SK-MEL-5 (cell line): Measurements from ENCODE around the gene CHST5. TPM values are rescaled to one million over a fixed set of nuclear protein-coding genes. Genes with fewer than 3 reads are reported as not detected.

ENCODE experiments used
- DNase-seq: peaks from one replicate; pipeline ENCODE4 v3.0.0-alpha.2; 2016; ENCODE audit warnings: low read depth, low spot score
- in situ Hi-C: cut with HindIII; loops from 2 replicates; pipeline ENCODE4 v1.10.0; 2016; ENCODE audit warnings: low sequenced_read_pairs, high pct_unique_total_duplicates, low pct_unique_long_range_greater_than_20kb
- polyA plus RNA-seq, 2 experiments: library from polyadenylated mRNA; depleted of rRNA; stranded (reverse); fragments of >200 nt; gene quantifications; 2 replicates each; pipeline ENCODE4 v1.2.3, GENCODE V29; 2015
- total RNA-seq: library from RNA; depleted of rRNA; stranded (reverse); fragments of >200 nt; shearing (Covaris generic); gene quantifications from 2 replicates; pipeline ENCODE4 v1.2.3, GENCODE V29; 2014; rRNA removed

The CHST5 gene
- total RNA-seq, result 0.08 TPM in 1 of 2 replicates, not detected in the other
- polyA plus RNA-seq (2015; cell fraction: cytosol; rRNA removed), result not detected in 2 replicates
- polyA plus RNA-seq (2015; cell fraction: nucleus; rRNA removed), result 0.41 TPM in 1 of 2 replicates, not detected in the other

DNA sequence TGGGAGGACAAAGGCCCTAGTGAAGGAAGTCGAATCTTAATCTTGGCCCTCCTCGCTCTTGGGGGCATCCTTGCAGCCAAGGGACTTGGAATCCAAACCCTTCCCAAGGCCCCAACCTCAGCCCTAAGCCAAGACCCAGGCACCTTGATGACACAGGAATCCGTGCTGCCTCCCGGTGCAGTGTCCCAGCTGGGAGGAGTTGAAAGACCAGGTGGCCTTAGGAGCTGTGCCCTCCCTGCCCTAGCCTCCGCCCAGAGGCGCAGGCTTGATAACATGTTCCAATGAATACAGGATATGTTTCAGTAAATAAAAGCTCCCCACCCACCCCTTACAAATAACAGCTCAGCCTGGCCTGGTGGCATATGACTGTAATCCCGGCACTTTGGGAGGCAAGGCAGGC lies at the start of gene CHST5:
TSS of gene CHST5 (minus strand) at position 208 of the 400 bp plus-strand sequence. CDS start 5,724 bp downstream, outside the sequence.
- DNase-seq, result no peak
- in situ Hi-C loops, result no loop called here

DNA sequence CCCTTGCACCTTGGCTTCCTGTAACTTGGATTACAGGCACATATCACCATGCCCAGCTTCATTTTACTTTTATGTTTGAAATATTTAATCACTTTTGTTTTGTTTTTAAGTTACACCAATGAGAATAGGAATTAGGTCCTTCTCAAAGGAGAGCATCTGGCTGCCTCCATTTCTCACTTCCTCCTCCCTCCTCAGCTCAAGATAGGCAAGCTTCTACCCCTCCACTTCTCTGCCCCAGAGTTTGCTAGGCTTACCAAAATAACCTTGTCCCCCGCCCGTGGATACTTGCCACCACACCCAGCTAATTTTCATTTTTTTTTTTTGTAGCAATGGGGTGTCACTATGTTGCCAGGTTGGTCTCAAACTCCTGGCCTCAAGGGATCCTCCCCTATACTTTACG lies 48.2 kb upstream of the CHST5 start:
- in situ Hi-C loops, result no loop called here

DNA sequence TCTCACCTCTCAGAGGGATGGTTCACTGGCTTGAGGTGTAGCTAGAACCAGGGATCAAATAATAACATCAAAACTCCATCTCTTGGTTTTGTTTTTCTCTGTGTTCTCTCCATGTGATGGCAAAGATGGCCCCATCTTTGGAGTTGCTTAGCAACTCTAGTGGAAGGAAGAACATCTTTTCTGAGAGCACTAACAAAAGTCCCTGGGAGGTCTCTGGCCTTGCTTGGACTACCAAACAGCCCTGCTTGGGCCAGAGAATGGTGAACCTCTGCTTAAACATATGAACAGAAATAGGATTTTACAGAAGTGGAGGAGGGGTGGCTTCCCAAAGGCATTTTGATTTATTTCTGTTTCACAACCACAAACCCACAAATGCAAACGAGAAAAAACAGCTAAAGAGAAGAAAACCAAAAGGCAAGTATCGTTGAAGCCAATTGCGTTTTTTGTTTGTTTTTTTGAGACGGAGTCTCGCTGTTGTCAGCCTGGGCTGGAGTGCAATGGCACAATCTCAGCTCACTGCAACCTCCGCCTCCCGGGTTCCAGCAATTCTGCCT lies 43.5 kb upstream of the CHST5 start:
- DNase-seq, result no peak
- in situ Hi-C loops, result no loop called here

More for the DNA sequence above, 48.2 kb upstream of the CHST5 start:
- DNase-seq, result no peak

DNA sequence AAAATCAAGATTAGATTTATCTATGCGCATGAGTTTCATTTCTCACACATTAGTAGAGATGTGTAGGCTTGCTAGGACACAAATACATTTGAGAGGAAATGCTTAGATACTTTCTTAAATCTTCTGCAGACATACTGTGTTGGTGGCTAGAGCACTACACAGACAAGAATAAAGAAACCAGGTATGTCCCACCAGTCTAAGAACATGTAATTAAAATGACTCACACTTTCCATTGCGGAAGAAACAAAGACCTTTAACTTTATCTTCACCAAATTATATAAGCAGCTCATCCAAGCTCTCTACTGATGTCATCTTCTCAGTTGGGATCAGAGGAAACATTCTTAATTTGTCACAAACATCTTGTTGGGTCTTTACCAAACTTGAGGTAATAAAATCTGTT lies 42.8 kb upstream of the CHST5 start:
- in situ Hi-C loops, result no loop called here
- no peak for DNase-seq

DNA sequence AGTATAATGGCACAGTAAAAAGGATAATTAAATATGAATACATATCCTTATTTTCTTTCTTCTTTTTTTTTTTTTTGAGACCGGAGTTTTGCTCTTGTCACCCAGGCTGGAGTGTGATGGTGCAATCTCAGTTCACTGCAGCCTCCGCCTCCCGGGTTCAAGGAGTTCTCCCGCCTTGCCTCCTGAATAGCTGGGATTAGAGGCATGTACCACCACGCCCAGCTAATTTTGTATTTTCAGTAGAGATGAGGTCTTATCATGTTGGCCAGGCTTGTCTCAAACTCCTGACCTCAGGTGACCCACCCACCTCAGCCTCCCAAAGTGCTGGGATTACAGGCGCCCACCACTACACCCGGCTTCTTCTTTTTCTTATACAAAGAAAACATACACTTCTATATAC lies 42.3 kb upstream of the CHST5 start:
- no peak for DNase-seq
- in situ Hi-C loops, result no loop called here

DNA sequence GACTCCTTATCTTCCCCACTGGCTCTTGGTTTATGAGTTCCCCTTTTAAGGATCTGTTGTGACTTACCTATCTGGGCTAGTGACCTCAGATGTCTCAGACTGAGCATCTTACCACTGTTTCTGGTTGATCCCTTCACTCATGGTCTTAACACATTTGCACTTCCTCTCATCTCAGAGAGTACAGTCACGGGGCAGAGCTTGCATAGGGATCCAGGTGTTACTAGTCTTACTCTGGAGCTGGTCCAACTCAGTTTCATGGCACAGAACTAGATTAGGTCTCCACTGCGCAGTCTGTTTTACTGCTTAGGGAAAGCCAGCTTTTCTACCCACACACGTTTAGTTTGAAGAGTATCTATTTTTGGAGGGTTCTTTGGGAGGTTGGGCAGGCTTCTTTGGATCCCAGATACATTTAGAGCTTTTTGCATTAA lies 40.5 kb upstream of the CHST5 start:
- in situ Hi-C loops, result no loop called here
- DNase-seq, result no peak

DNA sequence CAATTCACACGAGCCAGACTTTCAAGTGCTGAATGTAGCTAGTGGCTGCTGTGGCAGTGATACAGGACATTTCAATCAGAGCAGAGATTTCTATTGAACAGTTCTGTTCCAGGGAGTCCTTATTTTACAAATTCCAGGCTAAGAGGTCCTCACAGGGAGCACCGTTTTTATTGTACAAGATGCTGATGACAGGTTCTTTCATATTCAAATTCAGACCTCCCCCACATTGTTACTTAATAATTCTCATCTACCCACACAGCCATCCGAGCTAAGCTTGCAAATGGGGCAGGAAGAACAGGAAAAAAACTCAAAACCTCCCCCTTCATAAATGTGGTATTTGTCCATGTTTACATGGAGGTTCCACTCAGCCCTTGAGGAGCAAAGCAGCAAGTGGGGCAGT lies 40.0 kb upstream of the CHST5 start:
- in situ Hi-C loops, result no loop called here

DNA sequence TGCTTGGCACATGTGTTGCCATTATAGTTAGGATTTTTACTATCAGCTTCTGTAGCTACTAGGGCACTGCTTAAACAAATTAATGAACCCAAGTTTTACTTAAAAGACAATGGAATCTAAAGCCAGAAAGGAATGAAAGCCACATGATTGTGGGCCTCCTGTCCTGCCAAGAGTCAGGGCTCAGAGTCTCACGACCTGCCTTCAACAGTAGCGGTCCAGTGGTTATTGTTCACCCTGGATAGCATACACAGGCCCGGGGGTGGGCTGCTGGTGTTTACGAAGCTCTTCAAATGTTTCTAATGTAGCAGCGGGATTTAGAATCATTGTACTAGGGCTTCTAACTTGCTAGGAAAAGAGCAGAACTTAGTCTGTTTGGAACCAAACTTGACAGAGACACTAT lies 38.0 kb upstream of the CHST5 start:
- no peak for DNase-seq
- in situ Hi-C loops, result no loop called here

More for the DNA sequence above, 40.0 kb upstream of the CHST5 start:
- no peak for DNase-seq

DNA sequence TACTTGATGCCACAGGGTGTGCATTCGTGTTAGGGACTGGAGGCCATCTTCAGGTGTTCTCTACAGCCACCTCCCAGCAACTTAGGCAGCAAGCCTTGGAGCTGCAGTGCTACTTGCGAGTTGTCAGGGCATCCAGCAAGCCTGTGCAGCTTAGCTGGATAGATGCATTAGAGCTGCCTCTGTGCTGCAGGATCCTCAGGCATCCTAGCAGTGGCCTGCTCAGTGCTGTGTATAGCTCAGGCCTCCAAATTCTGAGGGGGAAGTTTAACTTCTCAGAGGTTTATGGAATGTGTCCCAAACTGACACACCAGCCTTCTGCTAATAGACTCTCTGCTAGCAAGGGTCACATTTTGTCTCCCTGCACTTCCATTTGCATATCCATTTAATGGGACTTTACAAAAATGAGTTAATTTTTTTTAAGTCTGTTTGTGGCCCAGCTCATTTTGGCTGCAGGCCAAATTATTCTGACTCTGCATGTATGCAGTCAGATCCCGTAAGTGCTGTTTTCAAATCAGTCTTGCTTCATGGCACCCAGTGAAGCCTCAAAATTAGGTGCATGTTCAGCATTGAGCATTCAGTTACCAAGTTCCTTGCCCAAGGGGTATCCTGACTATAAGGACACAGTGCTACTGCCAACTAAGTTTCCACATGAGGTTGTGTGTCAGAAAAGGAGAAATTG lies 37.1 kb upstream of the CHST5 start:
- no peak for DNase-seq
- in situ Hi-C loops, result no loop called here

DNA sequence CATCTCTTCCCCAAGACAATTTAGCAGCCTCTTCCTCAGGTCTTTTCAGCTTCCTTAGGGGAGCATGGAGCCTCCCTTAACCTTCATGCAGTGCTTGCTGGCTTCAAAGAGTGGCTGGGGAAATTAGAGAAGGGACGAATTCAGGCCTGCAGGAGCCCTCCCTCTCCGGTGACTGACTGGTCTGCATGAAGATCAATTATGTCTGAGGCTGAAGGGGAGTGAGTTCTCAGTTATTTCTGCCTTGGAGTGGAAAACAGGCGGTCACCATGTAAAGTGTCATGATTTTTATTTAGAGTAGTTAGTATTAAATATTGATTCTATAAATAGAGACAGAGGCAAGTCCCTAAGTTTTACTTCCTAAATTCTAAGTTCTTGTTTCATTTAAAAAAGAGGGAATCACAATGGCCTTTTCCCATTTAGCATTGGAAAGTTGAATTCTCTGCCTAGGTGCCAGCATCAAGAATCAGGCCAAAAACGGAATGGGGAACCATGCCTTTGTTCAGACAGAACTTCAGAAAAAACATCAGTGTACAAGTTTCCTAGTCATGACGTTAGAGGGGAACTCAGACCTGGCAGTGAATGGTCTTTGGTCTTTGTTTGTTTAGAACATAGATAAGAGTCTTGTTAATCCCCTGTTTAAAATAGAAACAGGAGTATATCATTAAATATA lies 34.6 kb upstream of the CHST5 start:
- in situ Hi-C loops, result no loop called here
- DNase-seq, result no peak

DNA sequence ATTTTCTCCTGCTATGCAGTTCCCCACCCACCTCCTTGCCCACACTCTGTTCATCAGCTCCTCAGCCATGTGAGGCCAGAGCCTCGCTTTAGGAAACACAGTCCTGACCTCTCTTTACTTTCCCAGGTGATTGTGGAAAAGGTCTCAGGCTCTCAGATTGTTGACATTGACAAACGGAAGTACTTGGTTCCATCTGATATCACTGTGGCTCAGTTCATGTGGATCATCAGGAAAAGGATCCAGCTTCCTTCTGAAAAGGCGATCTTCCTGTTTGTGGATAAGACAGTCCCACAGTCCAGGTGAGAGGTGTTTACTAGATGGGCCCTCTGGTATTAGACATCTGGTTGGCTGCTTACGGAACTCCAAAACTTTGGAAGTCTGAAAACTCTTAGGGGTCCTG lies 32.0 kb upstream of the CHST5 start:
- in situ Hi-C loops, result no loop called here
- DNase-seq, result no peak

DNA sequence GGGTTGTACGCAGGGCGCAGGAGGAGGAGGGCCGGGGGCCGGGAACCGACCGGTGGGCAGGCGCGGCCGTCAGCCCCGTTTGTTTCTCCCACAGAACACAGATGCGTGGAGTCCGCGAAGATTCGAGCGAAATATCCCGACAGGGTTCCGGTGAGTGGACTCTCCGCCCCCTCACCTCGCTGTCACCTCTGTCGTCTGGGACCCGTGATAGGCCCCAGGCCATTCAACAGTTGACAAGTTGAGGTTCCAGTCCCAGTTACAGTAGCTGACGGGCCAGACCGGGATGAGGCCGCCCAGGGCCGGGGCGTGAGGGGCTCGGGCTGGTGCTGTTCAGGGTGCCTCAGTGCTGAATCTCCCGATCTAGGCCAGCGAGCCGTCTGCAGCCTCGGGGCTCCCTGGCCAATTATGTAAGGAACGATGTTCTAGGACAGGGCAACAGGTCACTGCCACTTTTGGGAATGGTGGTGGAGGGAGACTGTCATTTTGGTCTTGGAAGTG lies 30.9 kb upstream of the CHST5 start:
- in situ Hi-C loops, result no loop called here
- no peak for DNase-seq

DNA sequence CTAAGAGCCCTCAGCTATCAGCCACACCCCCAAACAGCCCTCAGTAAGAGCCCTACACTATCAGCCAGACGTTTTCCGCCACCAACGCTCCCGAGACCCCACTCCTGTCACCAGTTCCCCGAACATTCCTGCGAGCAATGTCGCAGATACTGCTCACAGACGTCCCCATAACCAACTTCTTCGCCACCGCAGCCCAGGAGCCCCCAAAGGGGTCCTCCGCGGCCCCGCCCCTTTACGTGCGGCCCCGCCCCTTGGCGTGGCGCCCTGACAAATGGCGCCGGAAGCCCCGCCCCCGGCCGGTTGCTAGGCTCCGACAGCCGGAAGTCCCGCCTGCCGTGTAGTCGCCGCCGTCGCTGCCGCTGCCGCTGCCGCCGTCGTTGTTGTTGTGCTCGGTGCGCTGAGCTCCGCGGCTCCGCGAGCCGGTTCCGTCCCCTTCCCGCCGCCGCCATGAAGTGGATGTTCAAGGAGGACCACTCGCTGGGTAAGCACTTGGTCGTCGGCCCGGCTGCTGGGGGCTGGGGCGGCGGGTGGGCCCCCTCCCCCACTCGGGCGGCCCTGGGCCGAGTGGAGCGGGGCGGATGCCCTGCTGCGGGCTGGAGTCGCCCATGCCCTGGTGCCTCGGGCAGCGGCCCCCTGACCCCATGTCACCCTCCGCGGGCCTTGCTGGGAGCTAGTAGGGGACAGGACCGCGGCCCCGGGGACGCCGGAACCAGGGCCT lies 30.3 kb upstream of the CHST5 start, which contains the start of gene GABARAPL2:
TSS of gene GABARAPL2 (plus strand) at position 340 of the 718 bp plus-strand sequence. CDS start at position 448, 108 bp downstream.
- DNase-seq, result peak; percentile 67
- in situ Hi-C loops, result no loop called here

DNA sequence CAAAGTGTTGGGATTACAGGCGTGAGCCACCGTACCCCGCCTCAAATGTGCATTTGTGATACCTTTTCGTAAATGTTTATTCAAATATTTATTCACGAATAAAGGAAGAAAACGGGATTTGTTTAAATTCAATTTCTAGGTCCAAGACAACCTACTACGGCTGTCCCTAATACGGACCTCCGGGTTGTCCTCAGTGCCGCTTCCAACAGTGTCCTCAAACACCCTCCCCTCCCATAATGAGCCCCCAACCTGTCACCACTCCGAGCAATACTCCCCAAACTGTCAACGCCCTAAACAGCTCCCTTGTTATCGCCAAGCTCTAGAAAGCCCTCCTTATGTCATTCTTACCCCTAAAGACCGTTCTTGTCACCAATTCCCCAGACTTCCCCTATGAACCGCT lies 29.7 kb upstream of the CHST5 start:
- in situ Hi-C loops, result no loop called here
- DNase-seq, result no peak

DNA sequence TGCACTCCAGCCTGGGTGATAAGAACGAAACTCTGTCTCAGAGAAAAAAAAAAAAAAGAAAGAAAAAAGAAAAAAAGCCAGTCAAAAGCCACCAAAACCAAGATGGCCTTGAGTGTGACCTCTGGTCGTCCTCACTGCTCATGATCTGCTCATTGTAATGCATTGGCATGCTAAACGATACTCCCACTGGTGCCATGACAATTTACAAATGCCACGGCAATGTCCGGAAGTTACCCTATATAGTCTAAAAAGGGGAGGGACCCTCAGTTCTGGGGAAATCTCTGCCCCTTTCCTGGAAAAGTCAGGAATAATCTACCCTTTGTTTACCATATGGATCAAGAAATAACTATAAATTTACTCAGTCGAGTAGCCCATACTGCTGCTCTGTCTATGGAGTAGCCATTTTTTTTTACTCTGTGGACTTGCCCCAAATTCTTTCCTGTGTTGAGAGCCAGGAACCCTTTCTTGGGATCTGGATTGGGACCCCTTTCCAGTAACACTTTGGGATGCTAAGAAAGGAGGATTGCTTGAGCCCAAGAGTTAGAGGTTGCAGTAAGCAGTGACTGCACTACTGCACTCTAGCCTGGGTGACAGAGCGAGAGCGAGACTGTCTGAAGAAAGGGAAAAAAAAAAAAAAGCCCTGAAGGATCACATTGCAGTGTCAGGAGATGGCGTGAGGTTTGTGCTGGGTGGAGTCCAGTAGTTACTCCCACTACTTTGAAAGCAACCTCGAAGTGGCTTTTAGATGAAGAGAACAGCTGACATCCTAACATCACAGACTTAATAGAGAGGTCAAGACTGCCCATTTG lies 23.9 kb upstream of the CHST5 start:
- DNase-seq, result peak; percentile 45
- in situ Hi-C loops, result no loop called here

DNA sequence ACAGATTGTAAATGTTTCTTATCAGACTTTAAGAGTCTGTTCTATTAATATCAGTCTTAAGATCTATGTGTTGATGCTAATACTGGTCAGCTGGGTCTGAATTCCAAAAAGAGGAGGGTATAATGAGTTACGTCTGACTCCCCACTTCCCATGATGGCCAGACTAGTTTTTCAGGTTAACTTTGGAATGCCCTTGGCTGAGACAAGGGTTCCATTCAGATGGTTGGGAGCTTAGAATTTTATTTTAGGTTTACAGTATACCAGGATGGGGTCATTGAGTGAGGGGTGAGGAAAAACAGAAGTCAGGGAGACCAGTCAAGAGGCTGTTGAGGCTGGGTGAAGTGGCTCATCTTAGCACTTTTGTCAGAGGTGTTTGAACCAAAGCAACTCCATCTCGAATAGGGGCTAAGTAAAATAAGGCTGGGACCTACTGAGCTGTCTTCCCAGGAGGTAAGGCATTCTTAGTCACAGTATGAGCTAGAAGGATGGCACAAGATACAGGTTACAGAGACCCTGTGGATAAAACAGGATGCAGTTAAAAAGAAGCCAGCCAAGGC lies 23.0 kb upstream of the CHST5 start:
- DNase-seq, result no peak
- in situ Hi-C loops, result no loop called here

DNA sequence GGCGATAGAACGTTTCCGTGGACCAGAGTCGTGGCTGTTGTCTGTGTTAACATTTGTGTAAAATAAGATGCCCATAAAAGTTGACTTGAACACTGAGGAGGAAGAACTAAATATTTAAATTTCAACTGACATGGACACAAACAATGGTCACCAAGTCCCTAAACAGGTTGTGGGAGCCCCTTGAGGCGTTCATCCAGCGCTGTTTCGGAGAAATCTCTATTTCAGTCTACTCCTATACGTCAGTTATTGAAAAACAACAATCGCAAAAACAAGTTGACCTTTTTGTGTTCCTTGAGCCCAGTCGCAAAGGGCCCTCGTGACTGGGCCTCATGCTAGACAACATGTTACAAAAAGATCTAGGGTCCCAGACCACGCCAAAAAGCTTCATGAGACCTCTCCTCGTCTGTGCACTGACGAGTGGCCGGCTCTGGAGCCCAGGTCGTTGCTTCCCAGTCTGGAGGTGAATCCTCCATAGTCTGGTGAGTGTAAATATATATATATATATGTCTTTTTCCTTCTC lies 20.6 kb upstream of the CHST5 start:
- in situ Hi-C loops, result no loop called here
- DNase-seq, result no peak
